B cell (primary cell): ENCODE data around the gene THBS3. TPM values are rescaled to one million over a fixed set of nuclear protein-coding genes. Genes with fewer than 3 reads are reported as not detected.
A peak's percentile ranks its signal among the peaks of the same experiment; 100 is the strongest.

Source experiments
- ATAC-seq: fragments of 200-7000 bp; cut with Tn5 transposase; one replicate; pipeline ENCODE4 v1.10.0; 2021; ENCODE audit warnings: low read depth, mild to moderate bottlenecking, moderate number of reproducible peaks, moderate library complexity
- CTCF ChIA-PET: fragments of 350-600 bp; sonication (Branson Sonifier 250); formaldehyde crosslinking; loops from one replicate; lab custom pipeline; 2021; ENCODE audit warnings: antibody characterized with exemption, inconsistent platforms; lab: Charles Lee
- POLR2A ChIA-PET: fragments of 350-600 bp; sonication (Branson Sonifier 250); formaldehyde crosslinking; loops from one replicate; lab custom pipeline; 2021; ENCODE audit warnings: antibody characterized with exemption; lab: Charles Lee
- DNase-seq: peaks from one replicate; pipeline ENCODE4 v3.0.0; 2013
- H2AFZ ChIP-seq: 2 replicates; pipeline ENCODE4 v1.6.1; 2012; ENCODE audit warnings: mild to moderate bottlenecking, low read depth, low read length; ENCODE audit not compliant: insufficient read depth, poor library complexity, severe bottlenecking
- H3K27ac ChIP-seq, 2 donors: 1 replicate in 1 of 2; 2 replicates in 1 of 2; pipeline ENCODE4 v1.5.1; 2012 to 2013; ENCODE audit warnings: low read length in 2 of 2, mild to moderate bottlenecking in 2 of 2, moderate library complexity in 1 of 2
- H3K27me3 ChIP-seq, 4 experiments: fragments of 200-600 bp in 1 of 4; sonication (generic) in 1 of 4; replicated peaks in 1 of 4; 1 replicate in 2 of 4; 2 replicates in 2 of 4; pipeline versions ENCODE4 v1.6.1 to v1.7.0; 2013 to 2016; ENCODE audit warnings: low read length in 3 of 4, mild to moderate bottlenecking in 2 of 4, mixed read lengths in 1 of 4, moderate library complexity in 1 of 4; ENCODE audit not compliant: insufficient read depth in 4 of 4, control insufficient read depth in 3 of 4; ENCODE audit errors: control extremely low read depth in 1 of 4
- H3K36me3 ChIP-seq, 2 experiments: replicated peaks in 1 of 2; 1 replicate in 1 of 2; 2 replicates in 1 of 2; pipeline versions ENCODE4 v1.6.1 to v1.7.1; 2013; ENCODE audit warnings: low read length in 1 of 2; ENCODE audit not compliant: insufficient read depth in 2 of 2, control insufficient read depth in 1 of 2; ENCODE audit errors: control extremely low read depth in 1 of 2, extremely low read depth in 1 of 2
- H3K4me1 ChIP-seq, 2 donors: fragments of 200-600 bp in 1 of 2; sonication (generic) in 1 of 2; 1 replicate in 1 of 2; 2 replicates in 1 of 2; pipeline versions ENCODE4 v1.5.1 to v1.6.1; 2013 to 2017; ENCODE audit warnings: low read length in 2 of 2; ENCODE audit not compliant: control insufficient read depth in 2 of 2, insufficient read depth in 2 of 2
- H3K4me2 ChIP-seq: replicated peaks from 2 replicates; pipeline ENCODE3; 2012; ENCODE audit warnings: mild to moderate bottlenecking, low read depth, low read length; ENCODE audit not compliant: poor library complexity, severe bottlenecking
- H3K4me3 ChIP-seq, 5 experiments: fragments of 200-600 bp in 1 of 5; sonication (generic) in 1 of 5; 1 replicate in 3 of 5; 2 replicates in 2 of 5; pipeline versions ENCODE4 v1.5.1 to v1.7.0; 2011 to 2016; ENCODE audit warnings: low read length in 4 of 5, mild to moderate bottlenecking in 4 of 5, low read depth in 2 of 5, control low read depth in 1 of 5, moderate library complexity in 1 of 5; ENCODE audit not compliant: insufficient read depth in 1 of 5; ENCODE audit errors: control extremely low read depth in 1 of 5, extremely low read depth in 1 of 5
- H3K79me2 ChIP-seq: fragments of 200-600 bp; sonication (generic); one replicate; pipeline ENCODE4 v1.6.0; 2016; ENCODE audit warnings: low read length; ENCODE audit not compliant: control insufficient read depth, insufficient read depth
- H3K9ac ChIP-seq: fragments of 200-600 bp; sonication (generic); 2 replicates; pipeline ENCODE4 v1.6.1; 2017; ENCODE audit warnings: mild to moderate bottlenecking, low read length, moderate library complexity
- H3K9me3 ChIP-seq, 3 donors: one replicate each; pipeline versions ENCODE4 v1.6.1 to v1.7.1; 2013; ENCODE audit warnings: low read length in 2 of 3; ENCODE audit not compliant: control insufficient read depth in 2 of 3, insufficient read depth in 1 of 3; ENCODE audit errors: control extremely low read depth in 1 of 3
- H4K20me1 ChIP-seq: 2 replicates; pipeline ENCODE4 v1.6.0; 2012; ENCODE audit warnings: mild to moderate bottlenecking, low read length; ENCODE audit not compliant: insufficient read depth, control insufficient read depth, poor library complexity, severe bottlenecking
- H3K27ac Mint-ChIP-seq: one replicate; pipeline ENCODE4 v1.8.0; 2021; ENCODE audit warnings: mixed read lengths
- H3K27me3 Mint-ChIP-seq: one replicate; pipeline ENCODE4 v1.8.0; 2021; ENCODE audit warnings: mixed read lengths
- H3K4me1 Mint-ChIP-seq: one replicate; pipeline ENCODE4 v1.8.0; 2021; ENCODE audit warnings: mixed read lengths
- H3K4me3 Mint-ChIP-seq: one replicate; pipeline ENCODE4 v1.8.0; 2021; ENCODE audit warnings: mixed read lengths
- H3K9me3 Mint-ChIP-seq: one replicate; pipeline ENCODE4 v1.8.0; 2022; ENCODE audit warnings: mixed read lengths; ENCODE audit not compliant: insufficient read depth
- EZH2 ChIP-seq: IDR thresholded peaks from 2 replicates; pipeline ENCODE4 v1.6.1; 2012; ENCODE audit warnings: borderline replicate concordance, low read depth, mild to moderate bottlenecking, moderate library complexity, low read length; ENCODE audit not compliant: insufficient read depth, poor library complexity, severe bottlenecking
- WGBS: methylation state at CpG from one replicate; pipeline ENCODE4 v1.1.5; 2013; ENCODE audit warnings: missing lambda C conversion rate; ENCODE audit not compliant: insufficient coverage; 5-methylcytosine and 5-hydroxymethylcytosine counted together
- intact Hi-C: fragments of 100-400 bp; cut with micrococcal nuclease; formaldehyde crosslinking; loops from one replicate; pipeline ENCODE4 v1.10.0; 2022
- polyA plus RNA-seq: library from polyadenylated mRNA; depleted of rRNA; stranded (reverse); fragments of >200 nt; gene quantifications from 2 replicates; pipeline ENCODE4 v1.2.3, GENCODE V29; 2012
- total RNA-seq, 2 donors: library from RNA; stranded (reverse); fragments of 120-200 nt in 1 of 2; gene quantifications; 1 replicate in 1 of 2; 2 replicates in 1 of 2; pipeline versions ENCODE4 v1.2.3 to v1.2.4, GENCODE V29; 2013 to 2022
- TF ChIP-seq, protein P1 (sequence below): fragments of 200-600 bp; IDR thresholded peaks from one replicate; pipeline ENCODE4 v1.8.0; 2022; ENCODE audit warnings: antibody characterized with exemption, mild to moderate bottlenecking

THBS3 gene
- total and polyA plus RNA-seq, 2 donors (not counting 1 experiment from before 2014, with no cell fraction given) = 28.0 to 28.6 TPM

DNA sequence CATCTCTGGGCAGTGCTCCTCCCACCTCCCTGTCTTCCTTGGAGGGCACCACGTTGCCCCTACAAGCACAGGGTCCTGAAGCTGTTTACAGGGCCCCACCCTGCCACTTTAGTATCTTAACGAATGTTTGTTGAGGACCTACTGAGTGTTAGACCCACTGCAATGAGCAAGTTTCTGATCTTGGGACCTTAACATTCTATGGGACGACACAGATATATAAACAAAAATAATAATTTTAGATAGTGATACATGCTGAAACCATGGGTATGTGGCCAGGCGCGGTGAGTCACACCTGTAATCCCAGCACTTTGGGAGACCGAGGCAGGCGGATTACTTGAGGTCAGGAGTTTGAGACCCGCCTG lies 37.4 kb upstream of the THBS3 start:
- 0% methylated on average over 2 of the region's 8 CpGs for WGBS
- Mint-ChIP-seq H3K27me3 (peaks cover 4% of the 10 kb centered on the region), H3K4me3 (peak overlapping the region; percentile 82), H3K4me1 (peaks cover 34% of the 10 kb centered on the region), H3K27ac (peak overlapping the region; percentile 96), H3K9me3 (no peaks in the 10 kb centered on the region)
- Histone ChIP-seq H3K36me3 (no peaks in the 10 kb centered on the region), H3K4me1 (peaks cover 29 to 37% of the 10 kb centered on the region in 2 donors), H3K4me2 (peak overlapping the region; percentile 87), H3K27me3 (no peaks in the 10 kb centered on the region), H3K9ac (peak overlapping the region; percentile 62), H3K27ac (peak overlapping the region; percentile 62 to 71), H4K20me1 (no peaks in the 10 kb centered on the region), H3K9me3 (peaks cover 0 to 4% (median 2%) of the 10 kb centered on the region in 3 donors), H3K4me3 (peak overlapping the region; percentile 48 to 79 (median 67)), H2AFZ (peak overlapping the region; percentile 78), H3K79me2 (peaks cover 9% of the 10 kb centered on the region)
- DNase-seq = no peak
- ChIA-PET POLR2A (interaction anchor here (1.8 to 2.2 kb wide), 2 partner anchors 9 to 51 kb away, joined by 8 to 12 read pairs; partner anchors contain the start of gene ENTREP3), CTCF (interaction anchor here (1.1 to 1.8 kb wide), 6 partner anchors 16 to 72 kb away, joined by 3 to 9 read pairs (median 6); partner anchors contain the start of genes KRTCAP2 and SCAMP3)
- TF ChIP-seq EZH2 = no peak
- TF ChIP-seq, protein P1, sequence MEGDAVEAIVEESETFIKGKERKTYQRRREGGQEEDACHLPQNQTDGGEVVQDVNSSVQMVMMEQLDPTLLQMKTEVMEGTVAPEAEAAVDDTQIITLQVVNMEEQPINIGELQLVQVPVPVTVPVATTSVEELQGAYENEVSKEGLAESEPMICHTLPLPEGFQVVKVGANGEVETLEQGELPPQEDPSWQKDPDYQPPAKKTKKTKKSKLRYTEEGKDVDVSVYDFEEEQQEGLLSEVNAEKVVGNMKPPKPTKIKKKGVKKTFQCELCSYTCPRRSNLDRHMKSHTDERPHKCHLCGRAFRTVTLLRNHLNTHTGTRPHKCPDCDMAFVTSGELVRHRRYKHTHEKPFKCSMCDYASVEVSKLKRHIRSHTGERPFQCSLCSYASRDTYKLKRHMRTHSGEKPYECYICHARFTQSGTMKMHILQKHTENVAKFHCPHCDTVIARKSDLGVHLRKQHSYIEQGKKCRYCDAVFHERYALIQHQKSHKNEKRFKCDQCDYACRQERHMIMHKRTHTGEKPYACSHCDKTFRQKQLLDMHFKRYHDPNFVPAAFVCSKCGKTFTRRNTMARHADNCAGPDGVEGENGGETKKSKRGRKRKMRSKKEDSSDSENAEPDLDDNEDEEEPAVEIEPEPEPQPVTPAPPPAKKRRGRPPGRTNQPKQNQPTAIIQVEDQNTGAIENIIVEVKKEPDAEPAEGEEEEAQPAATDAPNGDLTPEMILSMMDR = no peak
- ATAC-seq = peak; percentile 1
- intact Hi-C loops = no loop called here
